Stimulated activated CD4-positive, alpha-beta T cell treated with anti-CD3 and anti-CD28 coated beads, Interleukin-2, amount 100 ng/mL, for 48 hours (primary cell): ENCODE data around the gene HERPUD2.
A peak's percentile ranks its signal among the peaks of the same experiment; 100 is the strongest.

ENCODE experiments used
- DNase-seq, 2 donors: peaks; one replicate each; pipeline ENCODE4 v3.0.0-alpha.2; 2020

HERPUD2 gene, protein sequence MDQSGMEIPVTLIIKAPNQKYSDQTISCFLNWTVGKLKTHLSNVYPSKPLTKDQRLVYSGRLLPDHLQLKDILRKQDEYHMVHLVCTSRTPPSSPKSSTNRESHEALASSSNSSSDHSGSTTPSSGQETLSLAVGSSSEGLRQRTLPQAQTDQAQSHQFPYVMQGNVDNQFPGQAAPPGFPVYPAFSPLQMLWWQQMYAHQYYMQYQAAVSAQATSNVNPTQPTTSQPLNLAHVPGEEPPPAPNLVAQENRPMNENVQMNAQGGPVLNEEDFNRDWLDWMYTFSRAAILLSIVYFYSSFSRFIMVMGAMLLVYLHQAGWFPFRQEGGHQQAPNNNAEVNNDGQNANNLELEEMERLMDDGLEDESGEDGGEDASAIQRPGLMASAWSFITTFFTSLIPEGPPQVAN

DNA sequence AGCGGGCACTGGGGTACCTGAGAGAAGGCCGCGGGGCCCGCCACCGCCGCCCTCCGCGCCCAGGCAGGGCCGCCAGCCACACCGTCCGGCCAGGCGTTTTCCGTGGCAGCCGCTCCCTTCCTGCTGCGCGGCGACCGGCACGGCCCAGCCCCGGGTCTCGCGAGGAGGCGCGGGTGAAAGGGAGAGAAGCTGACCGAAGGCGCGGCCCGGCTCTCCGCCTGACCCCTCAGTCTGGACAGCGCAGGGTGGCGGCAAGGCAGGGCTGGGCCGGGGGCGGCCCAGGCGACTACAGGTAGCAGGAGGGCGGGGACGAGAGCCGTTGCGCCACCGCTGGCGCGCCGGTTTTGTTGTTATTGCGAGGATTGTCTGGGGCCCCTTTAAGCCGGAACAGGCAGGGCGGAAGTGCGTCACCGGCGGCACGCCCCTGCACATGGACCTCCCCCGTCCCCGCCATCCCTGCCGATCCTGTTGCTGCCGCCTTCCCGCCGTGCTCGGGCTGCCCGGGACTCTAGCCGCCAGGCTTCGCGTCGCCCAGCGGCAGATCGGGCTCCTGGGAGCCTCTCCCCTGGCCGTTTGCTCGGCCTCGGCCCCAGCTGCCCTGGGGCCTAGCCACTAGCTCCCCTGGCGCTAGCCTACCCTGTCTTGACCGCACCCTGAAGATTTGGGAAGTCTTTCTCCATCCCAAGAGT is at the start of gene HERPUD2:
Gene HERPUD2 (minus strand): TSS at position 352 of the 689 bp plus-strand sequence. CDS start 805 bp downstream, outside the sequence.
- peak; percentile 83 to 85 for DNase-seq

DNA sequence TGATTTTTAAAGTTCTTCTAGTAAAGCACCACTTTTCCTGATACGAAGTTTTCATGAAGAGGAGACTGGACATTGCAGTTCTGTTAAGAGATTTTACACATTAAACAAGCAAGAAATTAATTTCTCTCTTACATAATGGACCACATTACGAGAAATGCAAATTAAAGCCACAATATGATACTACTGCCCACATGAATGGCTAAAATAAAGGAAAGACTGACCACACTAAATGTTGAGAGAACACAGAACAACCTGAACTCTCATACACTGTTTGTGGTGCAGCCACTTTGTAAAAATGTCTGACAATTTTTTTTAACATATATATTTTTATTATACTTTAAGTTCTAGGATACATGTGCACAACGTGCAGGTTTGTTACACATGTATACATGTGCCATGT is 44.0 kb upstream of the HERPUD2 start:
- no peak for DNase-seq

DNA sequence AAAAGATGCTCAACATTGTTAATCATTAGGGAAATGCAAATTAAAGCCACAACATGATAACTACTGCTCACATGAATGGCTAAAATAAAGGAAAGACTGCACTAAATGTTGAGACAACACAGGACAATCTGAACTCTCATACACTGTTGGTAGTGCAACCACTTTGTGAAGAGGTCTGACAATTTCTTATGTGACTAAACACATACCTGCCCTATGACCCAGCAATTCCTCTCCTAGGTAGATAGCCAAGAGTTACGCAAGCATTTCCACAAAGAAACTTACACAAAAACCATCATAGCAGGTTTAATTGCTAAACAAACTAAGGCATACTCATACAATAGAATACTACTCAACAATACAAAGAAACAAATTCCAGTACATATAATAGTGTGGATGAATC is 41.8 kb upstream of the HERPUD2 start:
- no peak for DNase-seq

DNA sequence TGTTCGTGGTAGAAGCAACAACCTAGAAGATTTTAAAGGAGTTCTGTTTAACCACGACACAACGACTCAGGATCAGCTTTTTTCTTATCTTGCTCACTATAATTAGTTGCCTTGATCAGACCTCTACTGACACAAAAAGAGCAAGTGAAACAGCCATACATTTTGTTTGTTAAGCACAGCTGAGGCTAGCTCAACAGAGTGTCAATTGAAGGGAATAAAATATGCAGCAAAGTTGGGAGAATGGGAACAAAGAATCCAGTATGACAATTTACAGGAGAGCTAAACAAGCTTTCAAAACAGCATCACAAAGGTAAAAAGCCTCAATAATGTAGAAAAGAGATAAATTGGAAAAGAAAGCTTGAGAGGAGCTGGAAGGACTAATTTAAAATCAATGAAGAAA is 40.5 kb upstream of the HERPUD2 start:
- DNase-seq: no peak

DNA sequence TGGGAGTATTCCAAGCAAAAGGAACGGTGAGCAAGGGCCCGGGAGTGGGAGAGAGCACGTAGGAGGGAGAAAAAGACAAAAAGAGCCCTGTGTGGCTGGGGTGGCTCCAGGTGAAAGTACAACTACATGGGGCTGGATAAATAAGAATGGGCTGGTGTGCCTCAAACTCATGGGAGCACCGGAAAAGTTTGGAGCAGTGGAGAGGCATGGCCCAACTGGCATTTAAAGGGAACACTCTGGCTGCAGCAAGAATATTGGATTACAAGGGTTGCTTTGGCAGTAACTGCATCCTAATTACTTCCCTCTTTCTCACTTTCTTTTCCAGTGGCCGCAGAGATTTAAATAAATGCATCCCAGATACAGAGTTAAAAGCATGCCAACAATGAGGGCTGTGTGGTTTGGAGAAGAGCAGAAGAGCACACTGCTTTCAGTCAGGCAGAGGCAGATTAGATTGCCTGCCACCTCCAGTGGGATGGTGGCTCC is 39.1 kb upstream of the HERPUD2 start:
- DNase-seq: no peak

DNA sequence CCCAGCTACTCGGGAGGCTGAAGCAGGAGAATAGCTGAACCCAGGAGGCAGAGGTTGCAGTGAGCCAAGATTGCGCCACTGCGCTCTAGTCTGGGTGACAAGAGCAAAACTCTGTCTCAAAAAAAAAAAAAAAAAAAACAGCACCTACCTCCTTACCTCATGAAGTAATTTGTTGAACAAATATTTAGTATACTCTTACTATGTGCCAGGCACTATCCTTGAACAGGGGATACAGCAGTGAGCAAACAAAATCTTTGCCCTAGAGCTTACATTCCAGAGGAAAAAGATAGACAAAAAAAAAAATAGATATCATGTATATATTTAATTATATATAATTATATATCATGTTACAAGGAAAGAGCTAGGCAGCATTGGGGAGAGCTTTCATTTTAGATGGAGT is 36.4 kb upstream of the HERPUD2 start:
- DNase-seq: no peak

DNA sequence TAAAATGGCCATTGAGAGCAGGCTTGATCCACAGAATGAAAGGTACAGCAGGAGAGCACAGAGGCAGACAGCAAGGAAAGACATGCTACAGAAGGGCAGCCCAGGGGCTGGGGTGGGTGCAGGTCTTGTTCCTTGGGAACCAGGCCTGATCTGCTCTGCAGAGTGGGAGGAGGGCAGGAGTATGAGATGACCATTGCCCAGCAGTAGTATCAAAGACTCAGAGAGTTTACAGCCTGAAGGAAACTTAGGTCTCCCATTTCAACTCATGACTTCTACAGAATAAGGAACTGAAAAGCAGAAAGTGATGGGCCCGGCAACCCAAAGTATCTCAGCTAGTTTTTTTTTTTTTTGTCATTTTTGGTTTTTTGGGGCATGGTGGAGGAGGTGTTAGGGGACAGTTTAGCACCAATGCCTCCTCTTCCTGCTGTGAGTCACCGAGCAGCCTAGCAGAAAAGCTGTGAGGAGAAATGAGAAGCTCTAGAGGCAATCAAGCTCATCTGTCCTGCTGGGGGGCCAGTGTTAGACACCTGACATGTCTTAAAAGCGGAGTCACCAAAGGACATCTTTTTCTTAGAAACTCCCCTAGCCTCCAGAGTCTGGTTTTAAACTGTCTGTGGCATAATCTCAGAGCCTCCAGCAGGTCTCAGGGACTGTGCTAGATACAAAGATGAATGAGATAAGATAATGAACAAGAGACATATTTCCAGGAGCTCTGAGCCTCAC is 34.3 kb upstream of the HERPUD2 start:
- no peak for DNase-seq

DNA sequence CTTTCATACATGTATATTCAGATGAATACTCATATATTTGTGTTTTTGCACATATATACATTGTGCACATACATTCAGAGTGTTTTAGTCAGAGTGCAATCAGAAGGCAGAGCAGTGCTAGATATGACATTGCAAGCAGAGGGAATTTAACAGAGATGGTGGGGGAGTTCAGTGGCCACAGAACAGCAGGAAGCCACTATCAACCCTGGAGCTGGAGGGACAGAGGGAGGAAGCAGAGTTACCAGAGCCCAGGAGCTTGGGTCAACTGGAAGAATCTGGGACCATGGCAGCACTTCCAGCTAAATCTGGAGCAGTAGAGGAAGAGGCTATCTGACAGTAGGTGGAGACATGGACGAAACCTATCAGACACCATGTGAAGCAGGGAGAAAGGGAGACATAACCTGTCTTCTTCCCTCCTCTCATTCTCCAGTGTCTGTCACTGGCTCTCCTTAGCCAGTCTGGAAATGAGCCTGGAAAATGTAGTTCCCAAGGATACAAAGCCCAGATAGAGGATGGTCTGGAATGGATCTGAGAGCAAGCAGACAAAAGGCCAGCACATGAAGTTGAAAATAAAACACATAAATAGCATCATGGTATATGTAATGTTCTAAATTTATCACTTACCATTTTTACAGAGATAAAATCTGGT is 33.6 kb upstream of the HERPUD2 start:
- DNase-seq: no peak

DNA sequence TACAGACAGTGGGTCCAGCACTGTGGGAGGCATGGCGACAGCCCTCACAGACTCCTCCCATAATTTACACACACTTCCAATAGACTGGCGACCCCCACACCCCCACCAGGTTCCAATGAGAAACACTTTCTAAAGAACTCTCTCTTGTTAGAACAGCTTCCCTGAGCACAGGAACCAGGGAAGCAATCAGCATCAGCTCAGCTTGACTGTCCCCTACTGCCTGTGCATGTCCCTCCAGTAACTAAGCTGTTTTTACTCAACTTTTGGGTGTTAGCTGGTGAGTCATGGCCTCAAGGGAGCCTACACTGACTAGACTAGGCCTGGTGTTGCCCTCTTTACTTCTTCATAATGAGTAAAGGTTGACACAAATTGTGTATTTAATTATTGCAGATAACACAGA is 32.6 kb upstream of the HERPUD2 start:
- no peak for DNase-seq

DNA sequence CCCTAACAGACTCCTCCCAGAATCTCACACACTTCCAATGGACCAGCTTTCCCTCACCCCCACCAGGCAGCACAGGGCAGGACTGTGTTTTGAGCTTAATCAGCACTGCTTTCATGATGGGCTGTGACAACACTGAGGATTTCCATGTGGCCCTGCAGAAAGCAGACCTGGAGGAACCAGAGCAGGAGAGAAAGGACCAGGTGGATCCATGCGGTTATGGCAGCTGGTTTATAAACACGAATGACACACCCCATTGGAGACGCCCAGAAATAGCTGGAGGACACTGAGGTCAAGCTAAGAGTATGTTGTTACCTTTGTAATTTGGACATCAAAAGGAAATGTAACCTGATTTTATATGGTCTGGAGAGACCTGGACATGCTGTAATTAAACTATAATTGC is 31.7 kb upstream of the HERPUD2 start:
- DNase-seq: no peak

DNA sequence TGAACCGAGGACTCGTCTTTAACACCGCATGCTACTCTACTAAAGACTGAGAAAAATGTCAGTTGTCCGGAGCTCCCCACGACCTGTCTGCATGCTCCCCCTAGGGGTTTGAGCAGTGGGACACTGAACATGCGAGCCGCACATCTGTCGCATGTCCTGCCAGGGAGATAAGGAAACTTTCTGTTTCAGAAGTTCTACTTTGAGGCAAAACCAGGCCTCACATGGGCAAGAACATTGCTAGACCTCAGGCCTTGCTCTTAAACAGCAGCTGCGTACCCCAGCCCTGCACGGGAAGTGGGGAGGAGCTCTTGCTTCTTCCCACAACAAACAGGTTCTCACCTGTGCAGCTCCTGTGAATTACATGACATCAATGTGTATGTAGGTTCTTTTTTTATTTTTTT is 30.3 kb upstream of the HERPUD2 start:
- peak in 1 of 2 donors; percentile 33 for DNase-seq

DNA sequence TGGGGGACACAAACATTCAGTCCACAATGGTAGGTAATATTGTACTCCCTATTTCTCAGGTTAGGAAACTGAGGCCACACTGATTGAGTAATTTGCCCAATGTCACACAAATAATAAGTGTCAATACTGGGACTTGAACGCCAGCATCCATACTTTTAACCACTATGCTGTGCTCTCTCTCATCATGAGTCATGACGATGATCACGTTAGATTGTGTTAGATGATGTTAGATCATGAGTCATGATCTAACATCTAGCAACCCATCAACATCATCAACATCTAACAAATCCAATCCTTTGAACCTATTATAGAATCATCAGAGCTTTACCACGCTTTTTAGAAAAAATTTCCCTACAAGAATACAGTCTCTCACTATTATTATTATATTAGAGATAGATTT is 28.1 kb upstream of the HERPUD2 start:
- DNase-seq: no peak

DNA sequence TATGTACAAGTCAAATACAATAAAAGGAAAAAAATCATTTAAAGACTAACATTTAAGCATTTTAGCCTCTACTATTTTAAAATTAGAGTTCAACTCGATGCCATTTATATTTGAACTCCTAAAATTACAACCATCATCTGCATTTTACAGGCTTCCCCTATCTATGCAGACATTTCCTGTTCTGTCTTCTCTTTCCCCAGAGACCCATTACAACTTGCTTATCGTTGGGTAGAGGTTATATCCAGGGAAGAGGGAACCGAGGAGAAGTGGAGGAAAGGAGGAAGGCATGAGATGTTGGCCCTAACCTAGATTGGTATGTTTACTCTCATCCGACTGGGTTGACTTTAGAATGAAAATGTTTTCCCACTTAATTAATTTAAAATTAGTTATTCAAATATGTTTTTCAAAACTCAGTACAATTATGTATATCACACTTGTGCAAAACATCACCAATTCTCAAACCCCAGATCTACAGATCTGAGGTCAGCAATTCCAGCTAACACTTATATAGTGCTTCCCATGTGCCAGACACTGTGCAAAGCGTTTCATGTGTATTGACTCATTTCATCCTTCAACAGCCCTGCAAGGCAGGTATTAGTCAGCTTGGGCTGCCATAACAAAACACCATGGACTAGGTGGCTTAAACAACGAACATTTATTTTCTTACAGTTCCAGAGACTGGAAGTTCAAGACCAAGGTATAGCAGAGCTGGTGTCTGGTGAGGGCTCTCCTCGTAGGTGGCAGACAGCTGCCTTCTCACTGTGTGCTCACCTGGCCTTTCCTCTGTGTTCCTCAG is 27.3 kb upstream of the HERPUD2 start:
- no peak for DNase-seq

DNA sequence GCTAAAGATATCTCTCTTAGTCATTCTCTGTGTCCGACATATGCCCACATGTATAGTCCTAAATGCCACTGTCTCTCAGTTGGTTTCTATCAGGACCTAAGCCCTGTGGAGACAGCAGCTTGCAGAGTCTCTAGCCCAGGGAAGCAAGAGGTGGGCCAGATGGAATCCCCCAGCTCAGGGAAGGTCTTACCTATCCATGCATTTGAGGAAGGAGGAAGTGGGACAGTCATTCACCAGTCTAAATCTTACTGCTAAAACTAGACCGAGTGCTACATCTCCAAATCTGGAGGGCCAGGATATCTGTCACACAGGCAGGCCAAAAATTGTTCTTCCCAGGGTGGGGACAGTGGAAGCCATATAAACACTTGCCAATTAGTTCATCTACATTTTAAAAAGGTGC is 26.4 kb upstream of the HERPUD2 start:
- DNase-seq: no peak

DNA sequence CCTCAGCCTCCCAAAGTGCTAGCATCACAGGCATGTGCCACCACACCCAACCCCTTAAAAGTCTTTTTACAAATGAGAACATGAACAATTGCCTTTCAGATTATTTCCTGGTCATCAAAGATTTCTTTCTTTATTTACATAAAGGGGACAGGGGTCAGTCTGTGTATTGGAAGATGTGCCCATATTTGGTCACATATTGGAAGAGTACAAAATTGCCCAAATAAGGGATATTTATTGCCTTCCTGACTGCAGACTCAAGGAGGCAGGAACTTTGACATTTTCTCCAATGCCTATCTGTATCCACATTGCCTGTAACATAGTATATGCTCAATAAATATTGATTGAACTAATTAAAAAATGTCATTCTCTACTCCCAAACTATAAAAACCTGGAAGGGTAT is 25.9 kb upstream of the HERPUD2 start:
- DNase-seq: no peak

DNA sequence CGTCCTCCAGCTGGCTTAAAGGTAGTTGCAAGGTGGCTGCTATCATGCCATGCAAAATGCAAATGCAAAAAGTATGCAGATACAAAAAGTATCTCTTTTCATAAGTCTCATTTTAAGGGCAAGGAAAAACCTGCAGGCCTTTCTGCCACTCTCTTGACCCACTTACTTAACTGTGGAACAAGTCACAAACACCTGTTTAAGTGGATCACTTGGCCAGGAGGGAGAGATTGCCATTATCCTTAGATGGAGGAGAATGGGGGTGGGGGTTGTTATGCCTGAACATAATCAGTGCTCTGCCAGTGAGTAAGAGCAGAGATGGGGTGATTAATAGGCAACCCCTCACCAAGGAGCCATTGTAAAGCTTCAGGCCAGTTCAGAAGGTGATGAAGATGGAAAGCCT is 25.1 kb upstream of the HERPUD2 start:
- DNase-seq: no peak

DNA sequence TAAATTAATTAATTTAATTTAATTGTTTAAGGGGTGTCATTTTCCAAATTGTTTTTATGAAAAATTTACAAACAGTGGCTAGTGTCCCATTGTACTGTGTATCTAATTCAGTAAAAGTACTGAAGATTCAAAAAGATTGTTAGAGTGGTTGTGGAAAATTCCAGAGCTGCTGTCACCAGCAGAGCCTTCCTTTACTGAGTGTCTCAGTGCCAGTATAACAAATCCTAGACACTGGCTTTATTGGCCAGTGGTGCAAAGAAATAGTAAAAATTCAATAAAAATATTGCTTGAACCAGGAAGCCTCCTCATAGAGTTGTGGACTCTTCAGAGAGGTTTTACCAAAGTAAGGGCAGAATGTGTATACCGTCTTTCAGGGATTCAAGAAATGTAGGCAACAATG is 23.1 kb upstream of the HERPUD2 start:
- no peak for DNase-seq

DNA sequence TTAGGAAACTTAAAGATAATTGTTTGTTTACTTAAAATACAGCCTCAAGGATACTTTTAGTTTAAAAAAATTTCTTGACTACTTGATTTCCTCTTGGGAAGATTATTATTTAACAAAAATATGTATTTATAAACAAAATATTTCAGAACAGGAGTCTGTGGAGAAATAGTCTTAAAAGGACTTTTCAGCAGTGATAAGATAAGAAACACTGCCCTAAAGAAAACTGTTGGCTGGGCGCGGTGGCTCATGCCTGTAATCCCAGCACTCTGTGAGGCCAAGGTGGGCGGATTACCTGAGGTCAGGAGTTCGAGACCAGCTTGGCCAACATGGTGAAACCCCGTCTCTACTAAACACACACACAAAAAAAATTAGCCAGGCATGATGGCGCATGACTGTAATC is 22.6 kb upstream of the HERPUD2 start:
- no peak for DNase-seq

DNA sequence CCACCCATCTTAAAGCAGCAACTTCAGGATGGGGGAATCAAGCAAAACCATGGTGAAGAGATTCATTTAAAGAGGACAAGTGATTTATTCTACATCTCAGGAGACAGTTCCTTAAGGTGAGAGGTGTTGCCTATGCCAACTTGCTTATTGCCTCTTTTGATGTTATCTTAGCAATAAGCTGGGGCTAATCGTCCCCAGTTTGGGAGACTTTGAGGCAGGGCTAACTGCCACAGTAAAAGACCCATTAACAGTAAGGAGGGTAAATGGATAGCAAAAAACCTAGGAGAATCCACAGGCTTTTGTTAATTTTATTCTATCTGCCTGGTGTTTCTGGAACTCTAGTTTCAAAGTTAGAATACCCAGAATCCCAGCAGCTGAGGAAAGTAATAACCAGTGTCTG is 22.1 kb upstream of the HERPUD2 start:
- DNase-seq: no peak

DNA sequence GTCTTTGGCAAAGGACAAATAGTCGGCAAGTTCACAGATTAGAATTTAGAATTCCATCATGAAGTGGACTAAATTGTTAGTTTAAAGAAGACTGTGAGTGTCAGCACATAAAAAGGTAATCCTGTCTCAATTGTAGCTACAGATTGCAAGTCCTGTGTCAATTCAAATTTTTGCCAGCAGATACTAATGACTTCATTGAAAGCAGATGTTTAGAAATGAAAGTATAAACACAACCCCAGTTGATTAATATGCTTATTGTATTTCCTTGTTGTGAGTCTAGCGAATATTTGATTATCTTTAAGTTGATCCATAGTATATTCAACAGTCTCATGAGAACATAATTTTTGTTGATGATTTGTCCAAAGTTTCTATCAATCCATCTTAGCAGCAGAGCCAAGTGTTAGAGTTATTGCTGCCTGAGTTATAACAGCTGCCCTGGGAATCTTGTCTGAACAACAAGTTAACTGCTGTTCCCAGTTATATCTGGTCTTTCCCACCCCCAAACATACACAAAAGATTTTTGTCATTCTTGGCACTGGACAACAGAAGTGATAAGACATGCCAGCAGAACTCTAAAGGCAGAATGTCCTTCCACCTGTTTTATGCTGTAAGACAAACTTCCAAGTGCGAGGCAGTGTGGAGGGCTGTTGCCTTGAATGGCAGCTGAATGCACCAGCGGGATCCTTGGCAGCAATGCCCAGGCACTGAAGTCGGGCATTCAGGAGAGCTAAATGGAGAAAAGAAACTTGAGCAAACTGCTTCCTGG is 21.3 kb upstream of the HERPUD2 start:
- DNase-seq: no peak

DNA sequence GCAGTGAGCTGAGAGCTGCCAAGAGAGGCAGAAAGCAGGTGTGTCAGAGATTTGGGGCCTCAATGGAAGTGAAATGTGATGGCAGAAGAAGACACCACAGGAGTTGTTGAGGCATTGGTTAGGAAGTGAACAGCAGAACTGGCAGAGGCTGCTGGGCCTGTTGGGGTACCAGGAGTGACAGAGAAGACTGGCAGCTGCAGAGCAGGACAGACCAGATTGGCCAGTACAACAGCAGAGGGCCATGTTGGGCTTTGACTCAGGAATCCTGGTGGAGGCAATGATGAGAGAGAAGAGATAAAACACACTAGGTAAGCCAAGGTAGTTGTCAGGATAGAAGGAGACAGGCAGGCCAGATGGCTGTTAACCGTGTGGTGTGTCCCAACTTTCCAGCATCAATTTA is 19.9 kb upstream of the HERPUD2 start:
- DNase-seq: no peak

DNA sequence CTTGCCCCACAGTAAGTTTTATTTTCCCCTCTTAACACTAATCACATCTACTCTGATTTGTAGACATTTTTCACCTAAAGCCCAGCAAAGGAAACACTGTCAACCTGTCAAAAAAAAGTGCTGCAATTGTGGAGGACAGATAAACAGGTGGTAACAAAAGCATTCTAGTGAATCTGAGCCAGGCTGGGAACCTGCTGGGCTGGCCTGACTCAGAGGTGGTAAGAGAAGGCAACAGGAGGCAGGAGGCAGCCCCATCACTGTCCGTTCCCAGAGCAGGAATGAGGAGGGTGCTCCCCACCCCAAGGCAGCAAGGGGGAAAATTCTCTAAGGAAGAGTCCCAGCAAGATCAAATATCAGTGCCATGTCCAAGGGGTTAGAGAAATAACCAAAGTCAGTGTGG is 19.5 kb upstream of the HERPUD2 start:
- DNase-seq: no peak
